ENCODE data around the gene KLRF2.
"Not testable (repeated sequence)": the region's sequence is repeated elsewhere in the genome, so short reads cannot be mapped to it uniquely, and the experiment has no call there.

The KLRF2 gene

GRCh38 chr12:9867531-9867930, 13.8 kb upstream of the KLRF2 start:
- peaks cover 24% of the 10 kb centered on the region for H3K4me1 ChIP-seq (ENCODE audit: control insufficient read depth, insufficient read depth, low read length)
- H3K4me3 ChIP-seq (ENCODE audit: low read depth, low read length), result no peak overlapping the region
- no peak overlapping the region for H3K9ac ChIP-seq (ENCODE audit: low read depth, low read length)
- no peak overlapping the region for H3K27ac ChIP-seq (ENCODE audit: low read depth, low read length)
- no peaks in the 10 kb centered on the region for H3K36me3 ChIP-seq (ENCODE audit: control insufficient read depth, insufficient read depth, low read length)
- H3K9me3 ChIP-seq (ENCODE audit: control insufficient read depth, insufficient read depth, low read length), result no peaks in the 10 kb centered on the region
- H3K27me3 ChIP-seq (ENCODE audit: control insufficient read depth, insufficient read depth, low read length), result no peaks in the 10 kb centered on the region

- H3K36me3 ChIP-seq (ENCODE audit: control insufficient read depth, insufficient read depth, low read length), result no peaks in the 10 kb centered on the region
- H3K4me3 ChIP-seq (ENCODE audit: low read depth, low read length), result no peak overlapping the region
- no peaks in the 10 kb centered on the region for H3K9me3 ChIP-seq (ENCODE audit: control insufficient read depth, insufficient read depth, low read length)
- no peak overlapping the region for H3K9ac ChIP-seq (ENCODE audit: low read depth, low read length)
- no peak overlapping the region for H3K27ac ChIP-seq (ENCODE audit: low read depth, low read length)
- peaks cover 24% of the 10 kb centered on the region for H3K4me1 ChIP-seq (ENCODE audit: control insufficient read depth, insufficient read depth, low read length)
- H3K27me3 ChIP-seq (ENCODE audit: control insufficient read depth, insufficient read depth, low read length), result no peaks in the 10 kb centered on the region
Measured at GRCh38 chr12:9868311-9868801, 12.9 kb upstream of the KLRF2 start.

DNA sequence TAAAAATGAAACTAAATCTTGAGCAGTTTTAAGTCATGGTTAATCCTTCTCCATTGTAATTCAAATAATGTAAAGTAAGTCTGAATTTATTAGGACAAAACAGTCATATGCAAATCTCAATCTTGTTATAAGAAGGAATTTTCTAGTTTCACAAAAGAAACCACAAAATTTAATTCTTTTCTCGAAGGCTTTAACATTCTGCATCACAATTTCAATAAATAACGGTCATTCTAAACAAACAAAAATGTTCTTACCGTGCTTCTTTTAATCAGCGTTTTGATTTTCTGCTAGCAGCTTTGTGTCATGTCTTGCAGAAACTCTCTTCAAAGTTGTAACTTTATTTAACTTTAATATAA, 12.4 kb upstream of the KLRF2 start:
- Histone ChIP-seq H3K4me1 (ENCODE audit: control insufficient read depth, insufficient read depth, low read length) (peaks cover 24% of the 10 kb centered on the region), H3K27me3 (ENCODE audit: control insufficient read depth, insufficient read depth, low read length) (no peaks in the 10 kb centered on the region), H3K36me3 (ENCODE audit: control insufficient read depth, insufficient read depth, low read length) (no peaks in the 10 kb centered on the region), H3K9me3 (ENCODE audit: control insufficient read depth, insufficient read depth, low read length) (no peaks in the 10 kb centered on the region), H3K9ac (ENCODE audit: low read depth, low read length) (no peak overlapping the region), H3K4me3 (ENCODE audit: low read depth, low read length) (no peak overlapping the region; the same call in 1 of the 2 replicates), H3K27ac (ENCODE audit: low read depth, low read length) (no peak overlapping the region)

- no peak within 1 kb of the TSS for H3K9ac ChIP-seq (ENCODE audit: low read depth, low read length)
- no peak within 1 kb of the TSS for H3K27ac ChIP-seq (ENCODE audit: low read depth, low read length)
- no peaks in the 10 kb centered on the region for H3K9me3 ChIP-seq (ENCODE audit: control insufficient read depth, insufficient read depth, low read length)
- peaks cover 24% of the 10 kb centered on the region for H3K4me1 ChIP-seq (ENCODE audit: control insufficient read depth, insufficient read depth, low read length)
- no peaks in the 10 kb centered on the region for H3K27me3 ChIP-seq (ENCODE audit: control insufficient read depth, insufficient read depth, low read length)
- H3K4me3 ChIP-seq (ENCODE audit: low read depth, low read length), result peak within 1 kb of the TSS; percentile 7; the same call in 1 of the 2 replicates
- H3K36me3 ChIP-seq (ENCODE audit: control insufficient read depth, insufficient read depth, low read length), result no peaks in the 10 kb centered on the region
Measured at GRCh38 chr12:9869307-9870161, 11.8 kb upstream of the KLRF2 start, which contains the start of gene CLEC2B. Gene CLEC2B, minus strand, starts transcription at chr12:9869354.

GRCh38 chr12:9870286-9870866, 10.9 kb upstream of the KLRF2 start:
- no peak overlapping the region for H3K9ac ChIP-seq (ENCODE audit: low read depth, low read length)
- H3K4me1 ChIP-seq (ENCODE audit: control insufficient read depth, insufficient read depth, low read length), result peaks cover 24% of the 10 kb centered on the region
- no peaks in the 10 kb centered on the region for H3K36me3 ChIP-seq (ENCODE audit: control insufficient read depth, insufficient read depth, low read length)
- no peak overlapping the region for H3K27ac ChIP-seq (ENCODE audit: low read depth, low read length)
- no peak overlapping the region for H3K4me3 ChIP-seq (ENCODE audit: low read depth, low read length)
- H3K9me3 ChIP-seq (ENCODE audit: control insufficient read depth, insufficient read depth, low read length), result no peaks in the 10 kb centered on the region
- no peaks in the 10 kb centered on the region for H3K27me3 ChIP-seq (ENCODE audit: control insufficient read depth, insufficient read depth, low read length)

GRCh38 chr12:9872162-9872561, 9.1 kb upstream of the KLRF2 start:
- Histone ChIP-seq H3K4me3 (ENCODE audit: low read depth, low read length) (no peak overlapping the region), H3K36me3 (ENCODE audit: control insufficient read depth, insufficient read depth, low read length) (no peaks in the 10 kb centered on the region), H3K9ac (ENCODE audit: low read depth, low read length) (no peak overlapping the region), H3K9me3 (ENCODE audit: control insufficient read depth, insufficient read depth, low read length) (no peaks in the 10 kb centered on the region), H3K27me3 (ENCODE audit: control insufficient read depth, insufficient read depth, low read length) (no peaks in the 10 kb centered on the region), H3K4me1 (ENCODE audit: control insufficient read depth, insufficient read depth, low read length) (peaks cover 24% of the 10 kb centered on the region), H3K27ac (ENCODE audit: low read depth, low read length) (no peak overlapping the region)

DNA sequence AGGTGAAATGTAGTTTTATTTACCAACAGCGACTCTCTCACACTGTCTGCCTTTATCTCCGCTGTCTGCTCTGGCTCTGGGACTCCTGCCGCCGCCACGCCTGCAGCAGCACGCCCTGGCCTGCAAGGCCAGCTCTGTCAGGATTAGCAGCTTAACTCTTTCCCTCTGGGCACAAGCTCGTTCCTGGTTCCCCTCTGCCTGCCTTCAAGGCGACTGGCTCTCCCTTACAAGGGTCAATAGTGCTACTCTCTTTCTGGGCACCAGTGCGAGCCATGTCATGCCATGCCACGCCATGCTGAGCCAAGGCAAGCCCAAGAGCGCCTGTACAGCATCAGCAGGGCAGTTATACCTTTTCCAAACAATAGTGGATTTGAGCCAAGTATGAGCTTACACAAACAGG, 8.5 kb upstream of the KLRF2 start:
- Histone ChIP-seq H3K4me3 (ENCODE audit: low read depth, low read length) (no peak overlapping the region), H3K36me3 (ENCODE audit: control insufficient read depth, insufficient read depth, low read length) (no peaks in the 10 kb centered on the region), H3K9me3 (ENCODE audit: control insufficient read depth, insufficient read depth, low read length) (no peaks in the 10 kb centered on the region), H3K4me1 (ENCODE audit: control insufficient read depth, insufficient read depth, low read length) (peaks cover 24% of the 10 kb centered on the region), H3K27ac (ENCODE audit: low read depth, low read length) (no peak overlapping the region), H3K9ac (ENCODE audit: low read depth, low read length) (no peak overlapping the region), H3K27me3 (ENCODE audit: control insufficient read depth, insufficient read depth, low read length) (no peaks in the 10 kb centered on the region)

DNA sequence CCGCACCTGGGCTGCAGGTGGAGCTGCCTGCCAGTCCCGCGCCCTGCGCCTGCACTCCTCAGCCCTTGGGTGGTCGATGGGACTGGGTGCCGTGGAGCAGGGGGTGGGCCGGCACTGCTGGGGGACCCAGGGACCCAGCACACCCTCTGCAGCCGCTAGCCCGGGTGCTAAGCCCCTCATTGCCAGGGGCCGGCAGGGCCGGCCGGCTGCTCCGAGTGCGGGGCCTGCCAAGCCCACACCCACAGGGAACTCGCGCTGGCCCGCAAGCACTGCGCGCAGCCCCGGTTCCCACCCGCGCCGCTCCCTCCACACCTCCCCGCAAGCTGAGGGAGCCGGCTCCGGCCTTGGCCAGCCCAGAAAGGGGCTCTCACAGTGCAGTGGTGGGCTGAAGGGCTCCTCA, 5.2 kb upstream of the KLRF2 start:
- H3K4me3 ChIP-seq (ENCODE audit: low read depth, low read length); H3K9me3 ChIP-seq (ENCODE audit: control insufficient read depth, insufficient read depth, low read length); H3K9ac ChIP-seq (ENCODE audit: low read depth, low read length); H3K27ac ChIP-seq (ENCODE audit: low read depth, low read length); H3K36me3 ChIP-seq (ENCODE audit: control insufficient read depth, insufficient read depth, low read length); H3K4me1 ChIP-seq (ENCODE audit: control insufficient read depth, insufficient read depth, low read length); H3K27me3 ChIP-seq (ENCODE audit: control insufficient read depth, insufficient read depth, low read length): not testable (repeated sequence)

GRCh38 chr12:9880532-9881078, 684 bp upstream of the KLRF2 start:
- Histone ChIP-seq H3K9ac (ENCODE audit: low read depth, low read length) (no peak overlapping the region), H3K27me3 (ENCODE audit: control insufficient read depth, insufficient read depth, low read length) (no peaks in the 10 kb centered on the region), H3K4me3 (ENCODE audit: low read depth, low read length) (no peak overlapping the region), H3K36me3 (ENCODE audit: control insufficient read depth, insufficient read depth, low read length) (no peaks in the 10 kb centered on the region), H3K4me1 (ENCODE audit: control insufficient read depth, insufficient read depth, low read length) (peaks cover 5% of the 10 kb centered on the region; the same call in 1 of the 2 replicates), H3K27ac (ENCODE audit: low read depth, low read length) (no peak overlapping the region), H3K9me3 (ENCODE audit: control insufficient read depth, insufficient read depth, low read length) (no peaks in the 10 kb centered on the region)

- H3K4me1 ChIP-seq (ENCODE audit: control insufficient read depth, insufficient read depth, low read length), result peaks cover 5% of the 10 kb centered on the region; the same call in 1 of the 2 replicates
- no peaks in the 10 kb centered on the region for H3K27me3 ChIP-seq (ENCODE audit: control insufficient read depth, insufficient read depth, low read length)
- H3K4me3 ChIP-seq (ENCODE audit: low read depth, low read length), result no peak overlapping the region
- H3K9me3 ChIP-seq (ENCODE audit: control insufficient read depth, insufficient read depth, low read length), result no peaks in the 10 kb centered on the region
- no peak overlapping the region for H3K9ac ChIP-seq (ENCODE audit: low read depth, low read length)
- no peaks in the 10 kb centered on the region for H3K36me3 ChIP-seq (ENCODE audit: control insufficient read depth, insufficient read depth, low read length)
- H3K27ac ChIP-seq (ENCODE audit: low read depth, low read length), result no peak overlapping the region
Measured at GRCh38 chr12:9881988-9882387, 699 bp downstream of the KLRF2 start.

GRCh38 chr12:9883175-9883574, 1.9 kb downstream of the KLRF2 start:
- Histone ChIP-seq H3K9me3 (ENCODE audit: control insufficient read depth, insufficient read depth, low read length) (no peaks in the 10 kb centered on the region), H3K4me1 (ENCODE audit: control insufficient read depth, insufficient read depth, low read length) (peaks cover 5% of the 10 kb centered on the region; the same call in 1 of the 2 replicates), H3K36me3 (ENCODE audit: control insufficient read depth, insufficient read depth, low read length) (no peaks in the 10 kb centered on the region), H3K4me3 (ENCODE audit: low read depth, low read length) (no peak overlapping the region), H3K27ac (ENCODE audit: low read depth, low read length) (no peak overlapping the region), H3K27me3 (ENCODE audit: control insufficient read depth, insufficient read depth, low read length) (no peaks in the 10 kb centered on the region), H3K9ac (ENCODE audit: low read depth, low read length) (no peak overlapping the region)
